HCT116 (cell line): ENCODE data around the gene PRODH. TPM values are rescaled to one million over a fixed set of nuclear protein-coding genes. Genes with fewer than 3 reads are reported as not detected.
A peak's percentile ranks its signal among the peaks of the same experiment; 100 is the strongest.
"Not testable (repeated sequence)": the region's sequence is repeated elsewhere in the genome, so short reads cannot be mapped to it uniquely, and the experiment has no call there.

Experiments used
- ATAC-seq: fragments of 200-7000 bp; cut with Tn5 transposase; 2 replicates; pipeline ENCODE4 v1.9.1; 2020; ENCODE audit warnings: mild to moderate bottlenecking, moderate library complexity
- BruUV-seq: library from RNA; stranded (reverse); fragments of 400-500 nt; replicated peaks from 2 replicates; lab custom pipeline; 2021; lab: Mats Ljungman, UMichigan
- CTCF ChIA-PET: fragments of 300-600 bp; sonication (Branson Sonifier 250); formaldehyde crosslinking; loops from one replicate; lab custom pipeline; 2021; ENCODE audit warnings: antibody characterized with exemption; lab: Charles Lee
- POLR2A ChIA-PET: fragments of 300-600, 350-600 bp; sonication (Branson Sonifier 250); formaldehyde crosslinking; loops from one replicate; lab custom pipeline; 2021; ENCODE audit warnings: antibody characterized with exemption; lab: Charles Lee
- RAD21 ChIA-PET, 2 experiments: fragments of 300-600 bp; sonication (Branson Sonifier 250); formaldehyde crosslinking; loops; one replicate each; lab custom pipeline; 2023; ENCODE audit warnings: low total read pairs in 2 of 2; ENCODE audit not compliant: uncharacterized antibody in 2 of 2, unreplicated experiment in 2 of 2, low non-redundant PET in 1 of 2; lab: Charles Lee
- DNase-seq: peaks from one replicate; pipeline ENCODE4 v3.0.0-alpha.2; 2010; ENCODE audit warnings: low read depth, low spot score
- H2AFZ ChIP-seq: fragments of 200-600 bp; shearing (Covaris generic), sonication (generic); 2 replicates; pipeline ENCODE4 v1.6.1; 2017; ENCODE audit warnings: low read depth, mixed run types, mixed read lengths, antibody characterized with exemption, low read length; ENCODE audit not compliant: poor library complexity, severe bottlenecking
- H3K27ac ChIP-seq: 2 replicates; pipeline ENCODE4 v1.5.1; 2012; ENCODE audit warnings: low read depth, low read length
- H3K27me3 ChIP-seq: fragments of 200-600 bp; sonication (generic); 2 replicates; pipeline ENCODE4 v1.6.1; 2016; ENCODE audit warnings: mixed run types, low read length, mixed read lengths; ENCODE audit not compliant: insufficient read depth
- H3K36me3 ChIP-seq, 2 experiments: fragments of 200-500 bp in 1 of 2; fragments of 200-600 bp in 1 of 2; sonication (Bioruptor generic) in 1 of 2; sonication (generic) in 1 of 2; 2 replicates each; pipeline versions ENCODE4 v1.5.1 to v1.6.1; 2014 to 2016; ENCODE audit warnings: low read length in 2 of 2, inconsistent platforms in 1 of 2, mixed read lengths in 1 of 2, mixed run types in 1 of 2; ENCODE audit not compliant: insufficient read depth in 2 of 2, control insufficient read depth in 1 of 2
- H3K4me1 ChIP-seq, 2 experiments: fragments of 200-600 bp in 1 of 2; sonication (generic) in 1 of 2; 2 replicates each; pipeline versions ENCODE4 v1.5.1 to v1.6.1; 2012 to 2017; ENCODE audit warnings: low read length in 2 of 2, inconsistent platforms in 1 of 2, mild to moderate bottlenecking in 1 of 2, mixed read lengths in 1 of 2, mixed run types in 1 of 2, moderate library complexity in 1 of 2; ENCODE audit not compliant: insufficient read depth in 2 of 2, control insufficient read depth in 1 of 2
- H3K4me2 ChIP-seq: fragments of 200-600 bp; sonication (generic); 2 replicates; pipeline ENCODE4 v1.6.1; 2017; ENCODE audit warnings: mixed run types, low read length, mixed read lengths
- H3K4me3 ChIP-seq, 2 experiments: fragments of 200-600 bp in 1 of 2; sonication (generic) in 1 of 2; replicated peaks in 1 of 2; 2 replicates each; pipeline ENCODE4 v1.5.1; 2011 to 2016; ENCODE audit warnings: low read length in 2 of 2, control low read depth in 1 of 2, low read depth in 1 of 2, mild to moderate bottlenecking in 1 of 2, mixed read lengths in 1 of 2, mixed run types in 1 of 2
- H3K79me2 ChIP-seq: fragments of 200-600 bp; sonication (generic); 2 replicates; pipeline ENCODE4 v1.6.1; 2017; ENCODE audit warnings: mild to moderate bottlenecking, mixed run types, low read length, moderate library complexity, mixed read lengths; ENCODE audit not compliant: insufficient read depth
- H3K9ac ChIP-seq: fragments of 200-600 bp; sonication (generic); 2 replicates; pipeline ENCODE4 v1.6.1; 2016; ENCODE audit warnings: low read length, mixed read lengths
- H3K9me2 ChIP-seq: fragments of 200-600 bp; sonication (generic), shearing (Covaris generic); 2 replicates; pipeline ENCODE4 v1.6.1; 2017; ENCODE audit warnings: mixed run types, mild to moderate bottlenecking, moderate library complexity; ENCODE audit not compliant: insufficient read depth
- H3K9me3 ChIP-seq, 2 experiments: fragments of 200-500 bp in 1 of 2; fragments of 200-600 bp in 1 of 2; sonication (Bioruptor generic) in 1 of 2; sonication (generic) in 1 of 2; 2 replicates each; pipeline ENCODE4 v1.6.1; 2014 to 2017; ENCODE audit warnings: low read length in 2 of 2, mixed read lengths in 2 of 2, inconsistent platforms in 1 of 2, low read depth in 1 of 2, mild to moderate bottlenecking in 1 of 2, mixed run types in 1 of 2, moderate library complexity in 1 of 2; ENCODE audit not compliant: control insufficient read depth in 1 of 2, insufficient read depth in 1 of 2
- H4K20me1 ChIP-seq: fragments of 200-600 bp; sonication (generic), shearing (Covaris generic); 2 replicates; pipeline ENCODE4 v1.6.1; 2017; ENCODE audit warnings: mixed run types, mild to moderate bottlenecking, moderate library complexity; ENCODE audit not compliant: insufficient read depth
- CBX3 ChIP-seq: IDR thresholded peaks from 2 replicates; pipeline ENCODE4 v1.6.1; 2012; ENCODE audit warnings: low read depth
- CTCF ChIP-seq, 3 experiments: fragments of 200-600 bp in 1 of 3; sonication (generic) in 1 of 3; IDR thresholded peaks in 2 of 3; conservative IDR thresholded peaks in 1 of 3; 2 replicates each; pipeline ENCODE4 v1.5.1; 2012 to 2017; ENCODE audit warnings: low read depth in 2 of 3, low read length in 2 of 3, antibody characterized with exemption in 1 of 3, borderline replicate concordance in 1 of 3, control low read depth in 1 of 3, mild to moderate bottlenecking in 1 of 3, mixed read lengths in 1 of 3, mixed run types in 1 of 3, moderate library complexity in 1 of 3; ENCODE audit not compliant: insufficient read depth in 1 of 3
- EGR1 ChIP-seq: IDR thresholded peaks from 2 replicates; pipeline ENCODE4 v1.6.1; 2012; ENCODE audit warnings: low read depth
- ELF1 ChIP-seq: IDR thresholded peaks from 2 replicates; pipeline ENCODE4 v1.6.1; 2012; ENCODE audit warnings: low read depth, borderline replicate concordance
- POLR2AphosphoS5 ChIP-seq: IDR thresholded peaks from 2 replicates; pipeline ENCODE4 v1.6.1; 2011; ENCODE audit warnings: mild to moderate bottlenecking, low read depth, low read length, moderate library complexity
- RAD21 ChIP-seq: IDR thresholded peaks from 2 replicates; pipeline ENCODE4 v1.6.1; 2012; ENCODE audit warnings: low read depth, mild to moderate bottlenecking
- TCF7L2 ChIP-seq: IDR thresholded peaks from 2 replicates; pipeline ENCODE4 v1.7.0; 2011; ENCODE audit warnings: borderline replicate concordance, inconsistent platforms; ENCODE audit not compliant: insufficient read depth, insufficient read length; ENCODE audit errors: extremely low read depth
- intact Hi-C: fragments of 100-400 bp; cut with micrococcal nuclease; formaldehyde crosslinking; loops from 2 replicates; pipeline ENCODE4 v1.10.0; 2022
- total RNA-seq: library from RNA; stranded (reverse); gene quantifications from one replicate; pipeline ENCODE4 v1.2.1, GENCODE V29; 2021; ENCODE audit not compliant: unreplicated experiment

PRODH gene
- total RNA-seq, 1 experiment from 2014 or later: 3.2 TPM

- no peaks in the 10 kb centered on the region for H3K79me2 ChIP-seq
- no peaks in the 10 kb centered on the region for H3K36me3 ChIP-seq
- H3K4me2 ChIP-seq: no peak overlapping the region
- ChIA-PET POLR2A (no interaction called here), RAD21 (no interaction called here)
- no peak overlapping the region for H3K27ac ChIP-seq
- no TSS peak for BruUV-seq
- H3K4me1 ChIP-seq: no peaks in the 10 kb centered on the region
- ATAC-seq: no peak
- intact Hi-C loops: no loop called here
- H3K9ac ChIP-seq: no peak overlapping the region
- H3K9me3 ChIP-seq: no peaks in the 10 kb centered on the region
- H4K20me1 ChIP-seq: no peaks in the 10 kb centered on the region
- H2AFZ ChIP-seq: no peak overlapping the region
- no peaks in the 10 kb centered on the region for H3K9me2 ChIP-seq
- no peak for DNase-seq
- no peaks in the 10 kb centered on the region for H3K27me3 ChIP-seq
- no peak for TF ChIP-seq EGR1
- no peak for TF ChIP-seq CBX3
- TF ChIP-seq ELF1: no peak
- no peak for TF ChIP-seq POLR2AphosphoS5
- TF ChIP-seq TCF7L2: no peak
- TF ChIP-seq RAD21: no peak
- TF ChIP-seq, all 23 proteins: peak for 0
- no peak overlapping the region for H3K4me3 ChIP-seq
- CTCF ChIA-PET: no interaction called here
Observed at GRCh38 chr22:18954990-18955571, 19.0 kb upstream of the PRODH start.

GRCh38 chr22:18954303-18954989 is 18.4 kb upstream of the PRODH start:
- H3K9ac ChIP-seq, H3K79me2 ChIP-seq, H3K36me3 ChIP-seq, H3K4me3 ChIP-seq, intact Hi-C loops, H3K4me1 ChIP-seq, H3K27ac ChIP-seq, DNase-seq, H3K27me3 ChIP-seq, H3K9me3 ChIP-seq, H2AFZ ChIP-seq, H3K9me2 ChIP-seq, CTCF ChIA-PET, H4K20me1 ChIP-seq, POLR2A ChIA-PET, BruUV-seq, H3K4me2 ChIP-seq: not testable (repeated sequence)
- ATAC-seq: peak; percentile 94
- TF ChIP-seq RAD21: peak; percentile 79
- TF ChIP-seq CTCF (IDR thresholded peaks at IDR 0.05 in 2 of 3, conservative IDR thresholded peaks at IDR 0.05 in 1 of 3; ENCODE audit: borderline replicate concordance in 1 of 3, insufficient read depth in 1 of 3, low read depth in 2 of 3, low read length in 2 of 3): peak; percentile 44 to 90 (median 75); a peak in 5 of 6 replicates
- RAD21 ChIA-PET: interaction anchor here in 1 of 2 experiments (0.6 kb wide), 1 partner anchor 492 kb away, joined by 3 read pairs; no protein-coding TSS in a partner anchor

- H2AFZ ChIP-seq, POLR2A ChIA-PET, H3K9ac ChIP-seq, H3K27ac ChIP-seq, H3K4me1 ChIP-seq, H3K9me3 ChIP-seq, BruUV-seq, H3K4me3 ChIP-seq, H4K20me1 ChIP-seq, intact Hi-C loops, H3K9me2 ChIP-seq, H3K79me2 ChIP-seq, H3K27me3 ChIP-seq, ATAC-seq, H3K4me2 ChIP-seq, RAD21 ChIA-PET, H3K36me3 ChIP-seq, DNase-seq: not testable (repeated sequence)
- CTCF ChIA-PET: interaction anchor here (0.7 kb wide), 1 partner anchor 521 kb away, joined by 3 read pairs; no protein-coding TSS in a partner anchor
Observed at GRCh38 chr22:18953128-18953527, 17.0 kb upstream of the PRODH start.
